GM23338 (cell line): Measurements from ENCODE around the gene CRYGB. TPM values are rescaled to one million over a fixed set of nuclear protein-coding genes. Genes with fewer than 3 reads are reported as not detected.
"Not testable (repeated sequence)": the region's sequence is repeated elsewhere in the genome, so short reads cannot be mapped to it uniquely, and the experiment has no call there.

Experiments used
- ATAC-seq: fragments of 200-7000 bp; cut with Tn5 transposase; 3 replicates; pipeline ENCODE4 v1.9.1; 2020
- DNase-seq: peaks from one replicate; pipeline ENCODE4 v3.0.0-alpha.2; 2015; ENCODE audit warnings: low spot score
- H2AFZ ChIP-seq: fragments of 200-600 bp; sonication (generic); 2 replicates; pipeline ENCODE4 v1.8.0; 2016; ENCODE audit warnings: antibody characterized with exemption, mild to moderate bottlenecking, moderate library complexity
- H3F3A ChIP-seq: fragments of 200-600 bp; sonication (generic); replicated peaks from 2 replicates; pipeline ENCODE4 v1.8.0; 2017; ENCODE audit warnings: antibody characterized with exemption, mixed run types, low read depth
- H3K27ac ChIP-seq: fragments of 200-600 bp; sonication (generic); 2 replicates; pipeline ENCODE4 v1.6.1; 2016; ENCODE audit warnings: low read depth
- H3K27me3 ChIP-seq: fragments of 200-600 bp; sonication (generic); 2 replicates; pipeline ENCODE4 v1.8.0; 2016; ENCODE audit warnings: mild to moderate bottlenecking, mixed run types, moderate library complexity; ENCODE audit not compliant: insufficient read depth
- H3K36me3 ChIP-seq: fragments of 200-600 bp; sonication (generic); 2 replicates; pipeline ENCODE4 v1.8.0; 2016; ENCODE audit warnings: mild to moderate bottlenecking; ENCODE audit not compliant: insufficient read depth
- H3K4me1 ChIP-seq: fragments of 200-600 bp; sonication (generic); 2 replicates; pipeline ENCODE4 v1.8.0; 2016; ENCODE audit warnings: mild to moderate bottlenecking, moderate library complexity; ENCODE audit not compliant: insufficient read depth
- H3K4me2 ChIP-seq: fragments of 200-600 bp; sonication (generic); 2 replicates; pipeline ENCODE4 v1.7.1; 2017; ENCODE audit warnings: mixed run types
- H3K4me3 ChIP-seq: fragments of 200-600 bp; sonication (generic); 2 replicates; pipeline ENCODE4 v1.6.1; 2016; ENCODE audit warnings: mixed run types
- H3K79me2 ChIP-seq: fragments of 200-600 bp; sonication (generic); replicated peaks from 2 replicates; pipeline ENCODE4 v1.8.0; 2017; ENCODE audit warnings: mild to moderate bottlenecking; ENCODE audit not compliant: insufficient read depth
- H3K9me2 ChIP-seq: fragments of 200-600 bp; sonication (generic); 2 replicates; pipeline ENCODE4 v1.8.0; 2017; ENCODE audit not compliant: insufficient read depth
- H4K20me1 ChIP-seq: fragments of 200-600 bp; sonication (generic); replicated peaks from 2 replicates; pipeline ENCODE4 v1.8.0; 2017; ENCODE audit warnings: mild to moderate bottlenecking; ENCODE audit not compliant: insufficient read depth
- H3K27ac Mint-ChIP-seq: 2 replicates; pipeline ENCODE4 v1.8.0; 2020; ENCODE audit warnings: inconsistent platforms, mild to moderate bottlenecking, moderate library complexity, mixed read lengths
- H3K27me3 Mint-ChIP-seq: 3 replicates; pipeline ENCODE4 v1.8.0; 2022; ENCODE audit warnings: low read depth, mild to moderate bottlenecking, moderate library complexity, mixed read lengths, inconsistent platforms; ENCODE audit not compliant: insufficient read depth, poor library complexity
- H3K36me3 Mint-ChIP-seq: 3 replicates; pipeline ENCODE4 v1.8.0; 2021; ENCODE audit warnings: low read depth, mild to moderate bottlenecking, inconsistent platforms, moderate library complexity, mixed read lengths
- H3K4me1 Mint-ChIP-seq: 3 replicates; pipeline ENCODE4 v1.8.0; 2020; ENCODE audit warnings: mild to moderate bottlenecking, inconsistent platforms, mixed read lengths
- H3K4me3 Mint-ChIP-seq: 3 replicates; pipeline ENCODE4 v1.8.0; 2021; ENCODE audit warnings: moderate library complexity, mild to moderate bottlenecking, inconsistent platforms, mixed read lengths
- H3K9me3 Mint-ChIP-seq: 3 replicates; pipeline ENCODE4 v1.8.0; 2020; ENCODE audit warnings: moderate library complexity, mild to moderate bottlenecking, inconsistent platforms, mixed read lengths
- CREB1 ChIP-seq: fragments of 250-450 bp; sonication (Bioruptor Pico); IDR thresholded peaks from 2 replicates; pipeline ENCODE4 v1.5.0; 2020; ENCODE audit warnings: low read depth, mild to moderate bottlenecking, moderate library complexity
- CTCF ChIP-seq, 2 experiments: fragments of 200-600 bp in 1 of 2; sonication (generic) in 1 of 2; conservative IDR thresholded peaks; 2 replicates each; pipeline versions ENCODE4 v1.5.1 to v1.6.1; 2016 to 2017; ENCODE audit warnings: antibody characterized with exemption in 2 of 2, low read depth in 2 of 2, mild to moderate bottlenecking in 2 of 2, moderate library complexity in 1 of 2
- ETS1 ChIP-seq: IDR thresholded peaks from 2 replicates; pipeline ENCODE4 v1.6.1; 2016; ENCODE audit warnings: antibody characterized with exemption
- EZH2 ChIP-seq: fragments of 200-600 bp; sonication (generic); IDR thresholded peaks from one replicate; pipeline ENCODE4 v1.8.0; 2017; ENCODE audit warnings: antibody characterized with exemption, mild to moderate bottlenecking, low read depth; ENCODE audit not compliant: unreplicated experiment
- EZH2phosphoT487 ChIP-seq: fragments of 200-600 bp; sonication (generic); IDR thresholded peaks from one replicate; pipeline ENCODE4 v1.8.1; 2018; ENCODE audit warnings: antibody characterized with exemption; ENCODE audit not compliant: unreplicated experiment
- JUNB ChIP-seq: IDR thresholded peaks from one replicate; pipeline ENCODE4 v1.6.1; 2016; ENCODE audit warnings: antibody characterized with exemption; ENCODE audit not compliant: unreplicated experiment
- NANOG ChIP-seq: IDR thresholded peaks from 2 replicates; pipeline ENCODE4 v1.6.1; 2016; ENCODE audit warnings: antibody characterized with exemption, borderline replicate concordance
- REST ChIP-seq: IDR thresholded peaks from one replicate; pipeline ENCODE4 v1.6.1; 2018; ENCODE audit warnings: antibody characterized with exemption; ENCODE audit not compliant: unreplicated experiment
- STAT1 ChIP-seq: IDR thresholded peaks from one replicate; pipeline ENCODE4 v1.6.1; 2016; ENCODE audit warnings: antibody characterized with exemption; ENCODE audit not compliant: unreplicated experiment
- ZNF114 ChIP-seq: fragments of 250-450 bp; sonication (Bioruptor Pico); IDR thresholded peaks from 2 replicates; pipeline ENCODE4 v1.5.0; 2020; ENCODE audit warnings: mild to moderate bottlenecking, moderate library complexity
- ZNF331 ChIP-seq: fragments of 250-450 bp; sonication (Bioruptor Pico); IDR thresholded peaks from 2 replicates; pipeline ENCODE4 v1.5.0; 2020; ENCODE audit warnings: low read depth, mild to moderate bottlenecking, moderate library complexity
- polyA plus RNA-seq: library from polyadenylated mRNA; unstranded; fragments of >200 nt; fragmentation: Nextera tagmentation; extraction: Ambion mirVana; gene quantifications from 2 replicates; pipeline ENCODE4 v1.2.1, GENCODE V29; 2016
- total RNA-seq: library from RNA; depleted of rRNA; stranded (reverse); fragments of >200 nt; shearing (Covaris generic); gene quantifications from 2 replicates; pipeline ENCODE4 v1.2.3, GENCODE V29; 2014

CRYGB gene
- total and polyA plus RNA-seq, 2 experiments from 2014 or later, result 0.92 to 1.9 TPM

GRCh38 chr2:208099682-208100470 is 46.1 kb downstream of the CRYGB start (continued):
- TF ChIP-seq REST, result no peak

GRCh38 chr2:208098701-208099100 is 47.3 kb downstream of the CRYGB start:
- not testable (repeated sequence) for H3K27me3 Mint-ChIP-seq, H3F3A ChIP-seq, H3K4me2 ChIP-seq, H2AFZ ChIP-seq, ATAC-seq, H3K4me3 ChIP-seq, H3K4me3 Mint-ChIP-seq, H3K9me3 Mint-ChIP-seq, H3K79me2 ChIP-seq, H3K27ac ChIP-seq, H3K27me3 ChIP-seq, H4K20me1 ChIP-seq, H3K27ac Mint-ChIP-seq, H3K36me3 Mint-ChIP-seq, DNase-seq, H3K9me2 ChIP-seq, H3K36me3 ChIP-seq
- peaks cover 11% of the 10 kb centered on the region for H3K4me1 Mint-ChIP-seq
- H3K4me1 ChIP-seq, result peaks cover 13% of the 10 kb centered on the region

- H4K20me1 ChIP-seq, result no peaks in the 10 kb centered on the region
- H3K4me2 ChIP-seq, result no peak overlapping the region
- Mint-ChIP-seq H3K27ac (no peak overlapping the region), H3K4me3 (no peak overlapping the region), H3K36me3 (no peaks in the 10 kb centered on the region), H3K9me3 (no peaks in the 10 kb centered on the region), H3K4me1 (peaks cover 8% of the 10 kb centered on the region), H3K27me3 (peaks cover 3% of the 10 kb centered on the region)
- ATAC-seq, result no peak
- H3K79me2 ChIP-seq, result no peaks in the 10 kb centered on the region
- no peaks in the 10 kb centered on the region for H3K36me3 ChIP-seq
- H3K4me3 ChIP-seq, result no peak overlapping the region
- no peaks in the 10 kb centered on the region for H3F3A ChIP-seq
- H3K27me3 ChIP-seq, result no peaks in the 10 kb centered on the region
- no peak overlapping the region for H3K27ac ChIP-seq
- H3K4me1 ChIP-seq, result peaks cover 10% of the 10 kb centered on the region
- no peak for DNase-seq
- H3K9me2 ChIP-seq, result no peaks in the 10 kb centered on the region
- H2AFZ ChIP-seq, result no peak overlapping the region
- TF ChIP-seq NANOG (no peak), ZNF114 (CRISPR knock-in tag) (no peak), STAT1 (no peak), ETS1 (no peak), CREB1 (CRISPR knock-in tag) (no peak), EZH2 (no peak), CTCF (conservative IDR thresholded peaks at IDR 0.05; ENCODE audit: low read depth in 2 of 2) (no peak), EZH2phosphoT487 (no peak), REST (no peak), ZNF331 (CRISPR knock-in tag) (no peak), JUNB (no peak)
These were observed 47.7 kb downstream of the CRYGB start for GRCh38 chr2:208098267-208098666.
